GM21717 (cell line): ENCODE measurements around the gene STXBP6.

Experiments
- ATAC-seq: cut with Tn5 transposase; IDR thresholded peaks from one replicate; pipeline ENCODE4 v1.9.1; 2021; ENCODE audit warnings: mild to moderate bottlenecking, moderate library complexity; ENCODE audit not compliant: unreplicated experiment

Gene STXBP6

DNA sequence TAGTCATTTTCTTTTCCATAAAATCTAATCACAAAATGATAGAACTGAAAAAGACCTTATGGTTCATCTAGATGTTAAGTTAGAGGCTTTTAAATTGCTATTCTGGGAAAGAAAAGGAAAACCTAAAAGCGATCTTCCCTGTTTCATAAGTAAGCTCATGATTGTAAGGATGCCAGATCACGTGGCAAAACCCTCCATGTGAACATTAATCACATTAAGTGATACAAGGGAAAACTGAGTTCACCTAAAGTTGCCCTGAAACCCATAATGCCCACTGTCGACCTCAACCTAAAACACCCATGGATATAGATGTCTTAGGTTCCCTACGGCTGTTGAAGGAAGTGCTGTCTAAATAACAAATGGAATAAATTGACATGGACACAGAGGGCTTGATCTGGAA, 3.0 kb upstream of the STXBP6 start:
- no peak for ATAC-seq

- no peak for ATAC-seq
These were observed 2.4 kb upstream of the STXBP6 start for GRCh38 chr14:25052385-25052784.

DNA sequence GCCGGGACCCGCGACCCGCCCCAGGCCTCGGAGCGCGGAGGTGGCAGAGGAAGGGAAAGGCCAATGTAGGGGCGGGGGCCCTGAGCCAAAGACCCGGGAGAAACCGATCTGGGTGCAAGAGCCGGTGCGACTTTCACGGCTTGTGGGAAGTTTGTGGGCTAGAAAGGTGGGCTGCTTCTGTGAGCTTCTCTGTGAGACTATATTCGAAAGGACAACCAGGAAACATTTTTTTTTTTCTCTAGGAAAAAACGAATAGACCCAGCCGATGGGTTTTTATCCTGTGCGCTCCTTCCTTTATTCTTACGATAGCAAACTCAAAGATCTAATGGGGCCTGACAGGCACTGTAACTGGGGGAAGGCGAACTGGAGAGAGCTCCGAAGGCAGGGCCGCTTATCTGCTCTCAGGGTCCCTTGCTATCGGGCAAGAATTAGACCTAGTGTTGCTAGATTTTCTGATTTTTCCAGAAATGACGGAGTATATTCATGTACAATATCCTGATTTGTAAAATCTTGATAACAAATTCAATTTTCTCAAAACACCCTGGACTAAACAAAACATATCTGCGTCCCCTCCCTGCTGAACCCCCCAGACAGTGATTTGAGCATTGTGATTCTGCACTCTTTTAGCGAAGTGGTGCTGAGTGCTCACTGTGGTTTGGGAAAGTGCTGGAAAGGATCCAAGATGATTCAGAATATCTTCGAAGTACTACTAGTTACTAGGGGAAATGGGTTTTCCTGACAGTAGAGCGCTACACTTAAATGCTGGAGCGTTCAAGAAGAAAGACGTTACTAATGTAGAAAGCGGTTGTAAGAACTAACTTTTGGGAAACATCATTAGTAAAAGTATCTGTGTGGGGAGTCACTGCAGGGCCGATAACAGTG, 563 bp upstream of the STXBP6 start:
- no peak for ATAC-seq

GRCh38 chr14:25049093-25049567, 817 bp downstream of the STXBP6 start:
- ATAC-seq, result no peak

- no peak for ATAC-seq
These were observed 1.6 kb downstream of the STXBP6 start for GRCh38 chr14:25048170-25049016.

- no peak for ATAC-seq
These were observed 3.5 kb downstream of the STXBP6 start for GRCh38 chr14:25046301-25046943.

GRCh38 chr14:25044106-25044698, 5.7 kb downstream of the STXBP6 start:
- no peak for ATAC-seq

GRCh38 chr14:25042362-25043299, 7.3 kb downstream of the STXBP6 start:
- ATAC-seq, result no peak

GRCh38 chr14:25041898-25042297, 8.0 kb downstream of the STXBP6 start:
- ATAC-seq, result no peak

- ATAC-seq, result no peak
These were observed 8.5 kb downstream of the STXBP6 start for GRCh38 chr14:25041484-25041883.

DNA sequence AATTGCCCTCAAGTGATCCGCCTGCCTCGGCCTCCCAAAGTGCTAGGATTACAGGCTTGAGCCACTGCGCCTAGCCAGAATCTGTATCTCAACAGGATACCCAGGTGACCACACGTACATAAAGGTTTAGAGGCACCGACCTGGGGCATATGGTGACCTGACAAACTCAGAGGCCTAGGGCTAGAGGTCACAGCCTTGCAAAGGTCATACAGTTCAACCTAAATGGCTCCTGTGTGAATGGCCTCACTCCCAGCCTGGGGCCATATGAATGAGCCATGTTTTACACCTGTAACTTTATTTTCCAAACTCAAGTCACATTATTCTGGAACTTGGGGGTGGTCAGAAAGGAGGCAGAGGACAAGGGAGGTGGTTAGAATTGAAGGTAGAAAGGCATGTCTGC, 10.0 kb downstream of the STXBP6 start:
- ATAC-seq, result no peak

- ATAC-seq, result no peak
These were observed 11.8 kb downstream of the STXBP6 start for GRCh38 chr14:25038044-25038668.

GRCh38 chr14:25037032-25037431, 12.9 kb downstream of the STXBP6 start:
- no peak for ATAC-seq

- ATAC-seq, result no peak
These were observed 14.9 kb downstream of the STXBP6 start for GRCh38 chr14:25034803-25035681.

DNA sequence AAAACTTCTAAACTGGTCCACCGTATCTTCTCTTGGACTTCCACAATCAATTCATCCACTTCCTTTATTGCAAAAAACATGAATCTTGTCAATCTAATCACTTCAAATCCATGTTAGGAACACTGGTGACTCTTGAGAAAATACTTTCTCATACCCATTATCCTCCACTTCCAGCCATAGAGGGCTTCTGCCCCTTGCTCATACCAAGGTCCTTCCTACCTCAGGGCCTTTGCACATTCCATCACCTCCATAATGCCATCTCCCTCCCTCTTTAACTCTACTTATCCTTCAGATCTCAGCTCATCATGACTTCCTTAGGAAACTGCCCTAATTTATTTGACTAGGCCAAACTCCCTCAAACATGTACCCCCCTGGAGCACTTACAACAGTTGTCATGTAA, 16.6 kb downstream of the STXBP6 start:
- no peak for ATAC-seq

DNA sequence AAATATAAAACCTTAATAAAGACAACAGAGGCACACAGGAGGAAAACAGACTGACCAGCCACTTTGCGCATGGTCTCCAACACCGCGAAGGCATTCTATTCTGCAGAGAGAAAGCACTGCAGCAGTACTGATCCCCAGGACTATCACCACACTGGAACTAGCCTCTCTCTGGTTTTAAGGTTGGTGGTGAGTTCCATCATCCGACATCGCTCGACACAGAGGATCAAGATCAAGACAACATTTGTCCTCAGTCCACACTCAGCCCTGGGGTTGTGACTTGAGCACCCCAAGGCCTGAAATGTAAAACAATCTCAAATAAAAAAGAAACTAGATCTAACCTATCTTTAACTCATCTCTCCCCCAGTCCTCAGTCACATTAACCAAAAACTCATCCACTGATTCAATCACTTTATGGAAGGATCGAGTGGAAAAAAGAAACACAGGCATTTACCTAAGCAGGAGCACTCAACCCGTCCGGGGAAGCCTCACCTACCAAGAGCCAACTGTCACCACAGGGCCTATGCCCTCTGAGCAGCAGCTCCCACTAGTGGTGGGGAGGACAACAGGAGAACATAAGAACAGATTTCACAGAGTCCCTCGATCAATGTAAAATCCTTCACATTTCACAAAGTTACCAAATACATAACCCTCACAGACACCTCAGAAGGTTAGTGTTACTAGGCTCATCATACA, 17.7 kb downstream of the STXBP6 start:
- ATAC-seq, result no peak

- ATAC-seq, result no peak
These were observed 23.3 kb downstream of the STXBP6 start for GRCh38 chr14:25026476-25027137.
